Amygdala (tissue), 56 donors: ENCODE measurements around the gene PRDX5.

Source experiments
- DNase-seq, 56 donors: peaks; one replicate each; lab custom pipeline; 2025; lab: John Stamatoyannopoulos, UW

The PRDX5 gene

DNA sequence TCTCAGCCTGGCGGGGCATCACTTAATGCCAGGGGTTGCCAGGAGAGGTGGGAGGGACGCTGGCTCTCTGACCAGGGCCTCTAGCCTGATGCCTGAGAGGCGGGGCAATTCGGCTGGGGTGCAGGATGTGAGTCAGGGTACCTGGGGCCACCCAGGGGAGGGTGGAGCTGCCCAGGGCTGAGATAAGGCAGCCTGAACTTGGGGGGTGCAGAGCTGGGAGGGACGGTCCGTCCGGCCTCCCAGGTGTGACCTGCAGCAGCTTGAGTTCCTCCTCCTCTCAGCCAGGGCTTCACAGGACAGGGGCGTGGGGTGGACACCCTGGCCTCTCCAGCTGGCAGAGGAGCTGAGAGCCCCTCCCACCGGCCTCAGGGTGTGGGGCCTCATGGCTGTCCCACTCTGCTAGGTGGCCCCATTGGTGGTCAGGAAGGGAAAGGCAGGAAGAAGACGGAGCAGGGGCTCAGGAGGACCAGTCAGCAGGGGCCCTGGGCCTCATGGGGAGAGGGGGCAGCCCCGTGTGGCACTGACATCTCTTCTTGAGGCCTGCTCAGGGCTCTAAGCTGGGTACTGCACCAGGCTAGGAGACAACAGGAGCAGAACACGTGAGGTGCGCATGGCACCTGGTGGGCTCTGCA, 40.1 kb downstream of the PRDX5 start:
- DNase-seq: peak in 1 of 56 donors; percentile 14

DNA sequence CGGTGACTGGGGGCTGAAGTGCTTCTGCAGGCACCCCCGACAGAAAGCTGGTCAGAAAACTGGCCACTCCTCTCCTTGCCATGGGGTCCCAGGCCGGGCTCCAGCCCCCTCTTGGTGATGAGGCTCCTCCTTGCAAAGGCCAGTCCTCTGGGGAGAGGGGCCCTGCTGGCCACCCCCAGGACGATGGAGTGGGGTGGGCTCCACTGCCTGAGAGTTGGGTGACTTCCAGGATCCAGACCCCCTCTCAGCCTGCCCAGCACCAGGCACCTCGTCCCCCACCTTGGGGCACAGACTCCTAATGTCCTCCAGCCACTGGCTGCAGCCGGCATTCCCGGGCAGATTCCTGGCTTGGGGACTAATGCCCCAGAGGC, 40.6 kb downstream of the PRDX5 start:
- peak in 1 of 56 donors; percentile 55 for DNase-seq

GRCh38 chr11:64358907-64359711, 41.2 kb downstream of the PRDX5 start, which contains the start of gene RPS6KA4:
RPS6KA4 (plus strand) TSS chr11:64359162; CDS start chr11:64359236, 74 bp downstream.
- peak in 34 of 56 donors; percentile 12 to 80 (median 45) for DNase-seq

DNA sequence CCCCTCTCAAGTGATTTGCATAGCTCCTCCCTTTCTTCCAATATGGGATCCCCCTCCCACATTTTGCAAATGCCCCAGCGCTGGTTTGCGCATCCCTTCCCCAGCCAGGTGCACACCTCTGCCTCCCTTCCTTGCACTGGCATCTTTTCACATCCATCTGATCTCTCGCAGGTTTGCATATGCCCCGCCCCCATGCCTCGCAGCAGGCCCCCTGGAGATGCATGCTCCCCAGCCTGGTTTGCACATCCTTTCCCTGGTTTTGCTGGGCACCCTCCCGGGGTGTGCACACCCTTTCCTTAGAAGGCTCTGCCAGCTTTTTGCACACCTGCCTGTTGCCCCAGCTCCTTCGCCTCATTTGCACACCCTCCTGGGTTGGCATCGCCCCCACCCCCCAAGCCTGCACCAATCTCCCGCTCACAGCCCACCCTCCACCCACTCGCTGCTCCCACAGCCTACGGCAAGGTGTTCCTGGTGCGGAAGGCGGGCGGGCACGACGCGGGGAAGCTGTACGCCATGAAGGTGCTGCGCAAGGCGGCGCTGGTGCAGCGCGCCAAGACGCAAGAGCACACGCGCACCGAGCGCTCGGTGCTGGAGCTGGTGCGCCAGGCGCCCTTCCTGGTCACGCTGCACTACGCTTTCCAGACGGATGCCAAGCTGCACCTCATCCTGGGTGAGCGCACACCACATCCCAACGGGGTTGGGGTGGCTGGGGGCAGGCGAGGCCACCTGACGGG, 42.0 kb downstream of the PRDX5 start:
- peak in 14 of 56 donors; percentile 20 to 63 (median 37) for DNase-seq

DNA sequence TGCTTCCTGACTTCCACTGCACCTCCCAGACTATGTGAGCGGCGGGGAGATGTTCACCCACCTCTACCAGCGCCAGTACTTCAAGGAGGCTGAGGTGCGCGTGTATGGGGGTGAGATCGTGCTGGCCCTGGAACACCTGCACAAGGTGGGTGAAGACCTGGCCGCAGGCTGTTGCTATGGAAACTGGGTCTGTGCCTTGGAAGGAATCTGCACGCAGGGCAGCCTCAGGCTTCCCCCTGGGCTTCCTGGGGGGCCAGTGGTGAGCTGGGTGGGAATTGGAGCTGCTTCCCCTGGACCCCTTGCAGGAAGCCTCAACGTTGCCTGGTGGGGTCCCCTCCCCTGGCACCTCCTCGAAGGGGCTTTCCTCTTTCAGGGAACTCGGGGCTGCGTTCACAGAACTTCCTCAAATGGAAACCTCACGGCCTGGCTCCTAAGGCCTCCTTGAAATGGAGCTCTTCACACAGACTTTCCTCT, 42.6 kb downstream of the PRDX5 start:
- DNase-seq: no peak

GRCh38 chr11:64361659-64362058, 43.7 kb downstream of the PRDX5 start:
- no peak for DNase-seq

DNA sequence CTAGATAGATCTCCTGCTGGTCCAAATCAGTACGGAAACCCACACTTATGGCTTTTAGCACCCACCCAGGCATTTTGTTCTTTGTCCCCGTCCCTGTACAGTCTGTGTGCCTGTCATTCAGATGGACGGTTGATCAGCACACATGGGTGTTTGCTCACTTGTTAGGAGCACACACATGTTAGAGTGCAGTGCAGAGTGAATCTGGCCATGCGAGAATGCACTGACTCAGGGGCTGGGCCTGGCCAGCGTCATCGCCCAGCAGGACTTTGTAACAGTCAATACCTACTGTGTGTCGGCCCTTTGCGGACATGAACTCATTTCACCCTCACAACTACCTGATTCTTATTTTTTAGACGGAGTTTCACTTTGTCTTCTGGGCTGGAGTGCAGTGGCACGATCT, 44.4 kb downstream of the PRDX5 start:
- no peak for DNase-seq

DNA sequence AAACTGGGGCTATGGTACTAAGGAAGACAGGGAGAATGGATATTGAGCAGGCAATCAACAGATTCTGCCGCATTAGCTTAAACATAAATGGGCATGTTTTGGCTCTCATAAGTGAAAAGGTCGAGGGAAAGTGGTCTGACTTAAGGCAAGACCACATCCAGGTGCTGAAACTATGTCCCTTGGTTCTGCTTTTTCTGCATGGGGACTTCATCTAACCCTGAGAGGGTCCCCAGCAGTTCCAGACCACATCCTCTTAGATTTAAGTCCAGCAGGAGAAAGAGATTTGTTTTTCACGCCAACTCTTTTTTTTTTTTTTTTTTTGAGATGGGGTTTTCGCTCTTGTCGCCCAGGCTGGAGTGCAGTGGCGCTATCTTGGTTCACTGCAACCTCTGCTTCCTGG, 46.5 kb downstream of the PRDX5 start:
- DNase-seq: no peak

- DNase-seq: no peak
These were observed 47.0 kb downstream of the PRDX5 start for GRCh38 chr11:64364911-64365310.

DNA sequence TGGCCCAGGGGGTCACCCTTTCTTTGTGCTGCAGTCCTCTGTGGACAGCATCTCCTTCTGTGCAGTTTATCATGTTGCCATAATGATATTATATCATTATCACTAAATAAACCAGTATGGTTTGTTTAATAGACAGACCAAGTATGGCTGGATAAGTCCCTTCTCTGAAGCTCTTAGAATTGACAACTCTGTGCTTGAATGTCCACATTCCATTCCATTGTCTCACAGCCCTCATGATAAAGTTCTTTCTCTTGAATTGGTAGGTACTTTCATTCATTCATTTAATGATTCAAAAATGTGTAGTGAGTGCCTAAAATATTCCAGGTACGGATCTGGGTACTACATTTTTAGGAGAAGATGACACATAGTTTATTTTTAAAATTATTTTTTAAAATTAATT, 48.8 kb downstream of the PRDX5 start:
- no peak for DNase-seq

DNA sequence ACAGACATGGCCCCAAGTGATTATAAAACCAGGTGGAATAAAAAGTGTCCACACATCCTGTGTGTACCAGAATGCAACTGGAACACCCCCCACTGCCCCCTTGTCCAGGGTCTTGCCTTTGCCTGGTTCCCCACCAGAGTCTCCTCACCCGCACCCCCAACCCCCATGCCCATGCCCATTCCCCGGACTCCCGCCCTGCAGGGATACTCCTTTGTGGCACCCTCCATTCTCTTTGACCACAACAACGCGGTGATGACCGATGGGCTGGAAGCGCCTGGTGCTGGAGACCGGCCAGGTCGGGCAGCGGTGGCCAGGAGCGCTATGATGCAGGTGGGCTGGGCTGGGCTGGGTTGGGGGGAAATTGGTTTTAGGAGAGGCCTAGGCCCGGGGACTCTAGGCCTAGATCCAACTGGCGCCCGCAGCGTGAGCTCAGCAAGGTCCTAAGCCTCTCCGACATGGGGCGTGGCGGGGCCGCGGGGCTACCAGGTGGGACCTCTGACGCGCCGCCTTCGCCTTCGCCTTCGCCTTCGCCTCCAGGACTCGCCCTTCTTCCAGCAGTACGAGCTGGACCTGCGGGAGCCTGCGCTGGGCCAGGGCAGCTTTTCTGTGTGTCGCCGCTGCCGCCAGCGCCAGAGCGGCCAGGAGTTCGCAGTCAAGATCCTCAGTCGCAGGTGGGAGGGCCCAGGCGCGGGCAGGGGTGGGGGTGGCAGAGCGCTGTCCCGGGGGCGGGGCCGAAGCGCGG, 50.2 kb downstream of the PRDX5 start:
- no peak for DNase-seq

- no peak for DNase-seq
These were observed 50.8 kb downstream of the PRDX5 start for GRCh38 chr11:64368673-64369074.

- DNase-seq: no peak
These were observed 51.8 kb downstream of the PRDX5 start for GRCh38 chr11:64369440-64370421.

- no peak for DNase-seq
These were observed 53.3 kb downstream of the PRDX5 start for GRCh38 chr11:64371201-64371600.
